ENCODE results near the gene SCAF4. TPM values are rescaled to one million over a fixed set of nuclear protein-coding genes. Genes with fewer than 3 reads are reported as not detected.
A peak's percentile ranks its signal among the peaks of the same experiment; 100 is the strongest.

SCAF4 gene
- total and polyA plus RNA-seq, 4 donors, result 11.3 to 29.7 (median 20.1) TPM

DNA sequence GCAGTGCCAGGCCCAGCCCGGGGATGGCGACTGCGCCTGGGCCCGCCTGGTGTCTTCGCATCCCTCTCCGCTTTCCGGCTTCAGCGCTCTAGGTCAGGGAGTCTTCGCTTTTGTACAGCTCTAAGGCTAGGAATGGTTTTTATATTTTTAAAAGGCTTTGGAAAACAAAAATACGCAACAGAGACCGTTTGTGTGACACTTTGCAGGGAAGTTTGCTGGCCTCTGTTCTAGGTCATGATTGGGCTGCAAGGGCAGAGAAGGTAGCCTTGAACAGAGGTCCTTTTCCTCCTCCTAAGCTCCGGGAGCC is 71.7 kb downstream of the SCAF4 start:
- peaks cover 2 to 12% (median 8%) of the 10 kb centered on the region in 4 donors for H3K36me3 ChIP-seq (ENCODE audit: control insufficient read depth in 4 of 4, insufficient read depth in 4 of 4, low read length in 4 of 4)
- peak; percentile 9 for ATAC-seq (ENCODE audit: insufficient read depth, low FRiP score)
- peak overlapping the region; percentile 90 for H3K4me3 ChIP-seq
- WGBS, 2 donors, result 0 to 1% methylated on average over 12 of the region's 12 CpGs
- no peaks in the 10 kb centered on the region for H3K27me3 ChIP-seq (ENCODE audit: control insufficient read depth in 3 of 3, insufficient read depth in 3 of 3, low read length in 2 of 3)
- H3K27ac ChIP-seq (ENCODE audit: low read depth in 1 of 2, low read length in 1 of 2), result peak overlapping the region; percentile 92 to 98
- TF ChIP-seq, protein P1, sequence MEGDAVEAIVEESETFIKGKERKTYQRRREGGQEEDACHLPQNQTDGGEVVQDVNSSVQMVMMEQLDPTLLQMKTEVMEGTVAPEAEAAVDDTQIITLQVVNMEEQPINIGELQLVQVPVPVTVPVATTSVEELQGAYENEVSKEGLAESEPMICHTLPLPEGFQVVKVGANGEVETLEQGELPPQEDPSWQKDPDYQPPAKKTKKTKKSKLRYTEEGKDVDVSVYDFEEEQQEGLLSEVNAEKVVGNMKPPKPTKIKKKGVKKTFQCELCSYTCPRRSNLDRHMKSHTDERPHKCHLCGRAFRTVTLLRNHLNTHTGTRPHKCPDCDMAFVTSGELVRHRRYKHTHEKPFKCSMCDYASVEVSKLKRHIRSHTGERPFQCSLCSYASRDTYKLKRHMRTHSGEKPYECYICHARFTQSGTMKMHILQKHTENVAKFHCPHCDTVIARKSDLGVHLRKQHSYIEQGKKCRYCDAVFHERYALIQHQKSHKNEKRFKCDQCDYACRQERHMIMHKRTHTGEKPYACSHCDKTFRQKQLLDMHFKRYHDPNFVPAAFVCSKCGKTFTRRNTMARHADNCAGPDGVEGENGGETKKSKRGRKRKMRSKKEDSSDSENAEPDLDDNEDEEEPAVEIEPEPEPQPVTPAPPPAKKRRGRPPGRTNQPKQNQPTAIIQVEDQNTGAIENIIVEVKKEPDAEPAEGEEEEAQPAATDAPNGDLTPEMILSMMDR (IDR thresholded peaks at IDR 0.05; ENCODE audit: control extremely low read depth, extremely low read depth), result no peak
- peak overlapping the region in 1 of 2 donors; percentile 85 for H3K9ac ChIP-seq (ENCODE audit: insufficient read depth in 1 of 2, low read length in 2 of 2)
- peak in 1 of 3 donors; percentile 62 for DNase-seq
- H3K9me3 ChIP-seq (ENCODE audit: control insufficient read depth in 4 of 4, insufficient read depth in 3 of 4, low read length in 3 of 4), result no peaks in the 10 kb centered on the region
- H3K4me1 ChIP-seq (ENCODE audit: control insufficient read depth in 5 of 5, insufficient read depth in 5 of 5, low read length in 5 of 5), result peaks cover 0 to 17% (median 8%) of the 10 kb centered on the region in 5 donors

DNA sequence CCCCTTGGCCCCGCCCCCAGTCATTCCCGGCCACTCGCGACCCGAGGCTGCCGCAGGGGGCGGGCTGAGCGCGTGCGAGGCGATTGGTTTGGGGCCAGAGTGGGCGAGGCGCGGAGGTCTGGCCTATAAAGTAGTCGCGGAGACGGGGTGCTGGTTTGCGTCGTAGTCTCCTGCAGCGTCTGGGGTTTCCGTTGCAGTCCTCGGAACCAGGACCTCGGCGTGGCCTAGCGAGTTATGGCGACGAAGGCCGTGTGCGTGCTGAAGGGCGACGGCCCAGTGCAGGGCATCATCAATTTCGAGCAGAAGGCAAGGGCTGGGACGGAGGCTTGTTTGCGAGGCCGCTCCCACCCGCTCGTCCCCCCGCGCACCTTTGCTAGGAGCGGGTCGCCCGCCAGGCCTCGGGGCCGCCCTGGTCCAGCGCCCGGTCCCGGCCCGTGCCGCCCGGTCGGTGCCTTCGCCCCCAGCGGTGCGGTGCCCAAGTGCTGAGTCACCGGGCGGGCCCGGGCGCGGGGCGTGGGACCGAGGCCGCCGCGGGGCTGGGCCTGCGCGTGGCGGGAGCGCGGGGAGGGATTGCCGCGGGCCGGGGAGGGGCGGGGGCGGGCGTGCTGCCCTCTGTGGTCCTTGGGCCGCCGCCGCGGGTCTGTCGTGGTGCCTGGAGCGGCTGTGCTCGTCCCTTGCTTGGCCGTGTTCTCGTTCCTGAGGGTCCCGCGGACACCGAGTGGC is 72.2 kb downstream of the SCAF4 start, which contains the start of gene SOD1:
TSS of gene SOD1 (plus strand) at position 158 of the 723 bp plus-strand sequence. CDS start at position 235, 77 bp downstream.
- DNase-seq, result peak; percentile 95 to 97 (median 95)
- peaks cover 0 to 17% (median 8%) of the 10 kb centered on the region in 5 donors for H3K4me1 ChIP-seq (ENCODE audit: control insufficient read depth in 5 of 5, insufficient read depth in 5 of 5, low read length in 5 of 5)

DNA sequence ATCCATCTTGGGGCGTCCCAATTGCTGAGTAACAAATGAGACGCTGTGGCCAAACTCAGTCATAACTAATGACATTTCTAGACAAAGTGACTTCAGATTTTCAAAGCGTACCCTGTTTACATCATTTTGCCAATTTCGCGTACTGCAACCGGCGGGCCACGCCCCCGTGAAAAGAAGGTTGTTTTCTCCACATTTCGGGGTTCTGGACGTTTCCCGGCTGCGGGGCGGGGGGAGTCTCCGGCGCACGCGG is 72.7 kb downstream of the SCAF4 start:
- Histone ChIP-seq H3K9ac (ENCODE audit: insufficient read depth in 1 of 2, low read length in 2 of 2) (peak overlapping the region in 1 of 2 donors; percentile 26), H3K4me1 (ENCODE audit: control insufficient read depth in 5 of 5, insufficient read depth in 5 of 5, low read length in 5 of 5) (peaks cover 0 to 17% (median 8%) of the 10 kb centered on the region in 5 donors), H3K27ac (ENCODE audit: low read depth in 1 of 2, low read length in 1 of 2) (peak overlapping the region in 1 of 2 donors; percentile 41), H3K27me3 (ENCODE audit: control insufficient read depth in 3 of 3, insufficient read depth in 3 of 3, low read length in 2 of 3) (no peaks in the 10 kb centered on the region), H3K9me3 (ENCODE audit: control insufficient read depth in 4 of 4, insufficient read depth in 3 of 4, low read length in 3 of 4) (no peaks in the 10 kb centered on the region), H3K4me3 (peak overlapping the region; percentile 18), H3K36me3 (ENCODE audit: control insufficient read depth in 4 of 4, insufficient read depth in 4 of 4, low read length in 4 of 4) (peaks cover under 1 to 11% (median 7%) of the 10 kb centered on the region in 4 donors)
- ATAC-seq (ENCODE audit: insufficient read depth, low FRiP score), result peak; percentile 2
- 2% methylated on average over 18 of the region's 18 CpGs for WGBS, 2 donors
- TF ChIP-seq, protein P1 (IDR thresholded peaks at IDR 0.05; ENCODE audit: control extremely low read depth, extremely low read depth), result no peak
- DNase-seq, result no peak

More for the DNA sequence above, 72.2 kb downstream of the SCAF4 start, which contains the start of gene SOD1:
- ATAC-seq (ENCODE audit: insufficient read depth, low FRiP score), result peak; percentile 96
- peak within 1 kb of the TSS; percentile 92 to 98 for H3K27ac ChIP-seq (ENCODE audit: low read depth in 1 of 2, low read length in 1 of 2)
- 0 to 1% methylated on average over 72 to 87 of the region's 87 CpGs for WGBS, 2 donors
- H3K27me3 ChIP-seq (ENCODE audit: control insufficient read depth in 3 of 3, insufficient read depth in 3 of 3, low read length in 2 of 3), result no peaks in the 10 kb centered on the region
- H3K4me3 ChIP-seq, result peak within 1 kb of the TSS; percentile 90
- no peaks in the 10 kb centered on the region for H3K9me3 ChIP-seq (ENCODE audit: control insufficient read depth in 4 of 4, insufficient read depth in 3 of 4, low read length in 3 of 4)
- peaks cover 2 to 11% (median 8%) of the 10 kb centered on the region in 4 donors for H3K36me3 ChIP-seq (ENCODE audit: control insufficient read depth in 4 of 4, insufficient read depth in 4 of 4, low read length in 4 of 4)
- peak within 1 kb of the TSS; percentile 32 to 85 for H3K9ac ChIP-seq (ENCODE audit: insufficient read depth in 1 of 2, low read length in 2 of 2)
- TF ChIP-seq, protein P1 (IDR thresholded peaks at IDR 0.05; ENCODE audit: control extremely low read depth, extremely low read depth), result no peak

All from lung (tissue), 12 donors.